GM06990 (cell line): ENCODE measurements around the gene SIL1.

Experiments
- DNase-seq: peaks from one replicate; pipeline ENCODE4 v3.0.0-alpha.2; 2011; ENCODE audit not compliant: insufficient read length; ENCODE audit errors: extremely low read depth
- H3K27me3 ChIP-seq: replicated peaks from 2 replicates; pipeline ENCODE4 v1.6.0; 2011; ENCODE audit warnings: low read length; ENCODE audit not compliant: control insufficient read depth, insufficient read depth
- H3K36me3 ChIP-seq: 2 replicates; pipeline ENCODE4 v1.5.1; 2011; ENCODE audit warnings: low read length; ENCODE audit not compliant: control insufficient read depth, insufficient read depth
- H3K4me3 ChIP-seq: replicated peaks from 2 replicates; pipeline ENCODE4 v1.5.1; 2011; ENCODE audit warnings: low read depth, mild to moderate bottlenecking, control low read depth, low read length
- CTCF ChIP-seq: IDR thresholded peaks from 2 replicates; pipeline ENCODE4 v1.5.1; 2011; ENCODE audit warnings: low read length, control low read depth, mild to moderate bottlenecking, inconsistent platforms; ENCODE audit not compliant: insufficient read depth, poor library complexity, severe bottlenecking

SIL1 gene

GRCh38 chr5:139148986-139149385 is 49.2 kb downstream of the SIL1 start:
- DNase-seq: no peak
- Histone ChIP-seq H3K36me3 (no peaks in the 10 kb centered on the region; the same call in 1 of the 2 replicates), H3K4me3 (no peak overlapping the region), H3K27me3 (no peaks in the 10 kb centered on the region)
- TF ChIP-seq CTCF: no peak

GRCh38 chr5:139148306-139148705 is 49.9 kb downstream of the SIL1 start:
- H3K4me3 ChIP-seq: no peak overlapping the region
- no peaks in the 10 kb centered on the region for H3K27me3 ChIP-seq
- no peak for DNase-seq
- TF ChIP-seq CTCF: no peak
- no peaks in the 10 kb centered on the region; the same call in 1 of the 2 replicates for H3K36me3 ChIP-seq

- no peak for TF ChIP-seq CTCF
- no peaks in the 10 kb centered on the region; the same call in 1 of the 2 replicates for H3K36me3 ChIP-seq
- no peaks in the 10 kb centered on the region for H3K27me3 ChIP-seq
- DNase-seq: no peak
- H3K4me3 ChIP-seq: no peak overlapping the region
Measured at GRCh38 chr5:139147483-139148087, 50.6 kb downstream of the SIL1 start.

GRCh38 chr5:139146809-139147482 is 51.2 kb downstream of the SIL1 start:
- H3K27me3 ChIP-seq: no peaks in the 10 kb centered on the region
- H3K36me3 ChIP-seq: no peaks in the 10 kb centered on the region; the same call in 1 of the 2 replicates
- TF ChIP-seq CTCF: no peak
- no peak for DNase-seq
- H3K4me3 ChIP-seq: no peak overlapping the region

- no peak for DNase-seq
- H3K36me3 ChIP-seq: no peaks in the 10 kb centered on the region
- H3K4me3 ChIP-seq: no peak overlapping the region
- no peaks in the 10 kb centered on the region for H3K27me3 ChIP-seq
- no peak for TF ChIP-seq CTCF
Measured at GRCh38 chr5:139141446-139142204, 56.5 kb downstream of the SIL1 start.
